Epithelial cell of proximal tubule (primary cell): ENCODE results near the gene DAPK2. TPM values are rescaled to one million over a fixed set of nuclear protein-coding genes. Genes with fewer than 3 reads are reported as not detected.
A peak's percentile ranks its signal among the peaks of the same experiment; 100 is the strongest.

Source experiments
- DNase-seq: peaks from one replicate; pipeline ENCODE4 v3.0.0-alpha.2; 2011; ENCODE audit warnings: low read depth
- H3K4me3 ChIP-seq: 2 replicates; pipeline ENCODE4 v1.5.1; 2011; ENCODE audit warnings: low read depth, mild to moderate bottlenecking, low read length
- total RNA-seq: library from RNA; depleted of rRNA; stranded (reverse); fragments of >200 nt; gene quantifications from 2 replicates; pipeline ENCODE4 v1.2.3, GENCODE V29; 2015
- TF ChIP-seq, protein P1 (sequence below): conservative IDR thresholded peaks from 2 replicates; pipeline ENCODE4 v1.5.1; 2012; ENCODE audit warnings: low read depth, mild to moderate bottlenecking, low read length

The DAPK2 gene
- total RNA-seq, 1 donor from 2014 or later: 7.3 TPM

DNA sequence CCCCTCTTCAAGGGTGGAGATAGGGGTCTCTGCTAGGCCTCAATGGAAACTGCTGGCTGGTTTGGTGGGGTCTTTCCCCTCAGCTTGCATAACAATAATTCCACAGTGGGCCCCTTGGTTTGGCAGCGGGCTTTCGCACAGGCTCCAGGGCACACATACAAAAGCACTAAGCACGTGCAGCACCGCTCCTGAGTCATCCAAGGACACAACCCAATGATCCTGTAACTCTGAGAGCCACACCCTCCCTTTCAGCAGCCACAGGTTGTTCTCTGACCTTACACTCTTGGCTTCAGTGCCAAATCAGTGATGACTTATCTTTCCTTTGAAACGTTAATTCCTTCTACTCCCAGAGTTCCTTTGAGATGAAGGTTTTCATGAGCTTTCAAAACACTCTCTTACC, 41.7 kb downstream of the DAPK2 start:
- DNase-seq: peak; percentile 91
- TF ChIP-seq, protein P1, sequence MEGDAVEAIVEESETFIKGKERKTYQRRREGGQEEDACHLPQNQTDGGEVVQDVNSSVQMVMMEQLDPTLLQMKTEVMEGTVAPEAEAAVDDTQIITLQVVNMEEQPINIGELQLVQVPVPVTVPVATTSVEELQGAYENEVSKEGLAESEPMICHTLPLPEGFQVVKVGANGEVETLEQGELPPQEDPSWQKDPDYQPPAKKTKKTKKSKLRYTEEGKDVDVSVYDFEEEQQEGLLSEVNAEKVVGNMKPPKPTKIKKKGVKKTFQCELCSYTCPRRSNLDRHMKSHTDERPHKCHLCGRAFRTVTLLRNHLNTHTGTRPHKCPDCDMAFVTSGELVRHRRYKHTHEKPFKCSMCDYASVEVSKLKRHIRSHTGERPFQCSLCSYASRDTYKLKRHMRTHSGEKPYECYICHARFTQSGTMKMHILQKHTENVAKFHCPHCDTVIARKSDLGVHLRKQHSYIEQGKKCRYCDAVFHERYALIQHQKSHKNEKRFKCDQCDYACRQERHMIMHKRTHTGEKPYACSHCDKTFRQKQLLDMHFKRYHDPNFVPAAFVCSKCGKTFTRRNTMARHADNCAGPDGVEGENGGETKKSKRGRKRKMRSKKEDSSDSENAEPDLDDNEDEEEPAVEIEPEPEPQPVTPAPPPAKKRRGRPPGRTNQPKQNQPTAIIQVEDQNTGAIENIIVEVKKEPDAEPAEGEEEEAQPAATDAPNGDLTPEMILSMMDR: no peak
- no peak overlapping the region for H3K4me3 ChIP-seq

DNA sequence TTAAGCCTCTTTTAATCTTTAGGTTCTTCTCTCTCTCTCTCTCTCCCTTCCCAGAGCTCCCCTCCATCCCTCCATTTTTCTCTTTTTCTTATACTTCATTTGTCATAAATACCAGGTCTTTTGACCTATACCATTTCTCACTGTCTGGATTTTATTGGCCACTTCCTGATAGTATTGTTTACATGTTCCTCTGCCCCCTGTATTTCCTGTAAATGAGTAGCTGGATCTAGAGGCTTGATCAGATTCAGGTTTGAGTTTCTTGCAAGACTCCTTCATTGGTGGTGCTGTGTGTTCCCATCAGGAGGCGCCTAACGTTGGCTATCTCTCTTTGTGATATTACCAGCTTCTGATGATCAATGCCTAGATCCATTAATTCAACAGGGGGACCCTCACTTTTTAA, 42.2 kb downstream of the DAPK2 start:
- TF ChIP-seq, protein P1: no peak
- no peak for DNase-seq
- H3K4me3 ChIP-seq: no peak overlapping the region

DNA sequence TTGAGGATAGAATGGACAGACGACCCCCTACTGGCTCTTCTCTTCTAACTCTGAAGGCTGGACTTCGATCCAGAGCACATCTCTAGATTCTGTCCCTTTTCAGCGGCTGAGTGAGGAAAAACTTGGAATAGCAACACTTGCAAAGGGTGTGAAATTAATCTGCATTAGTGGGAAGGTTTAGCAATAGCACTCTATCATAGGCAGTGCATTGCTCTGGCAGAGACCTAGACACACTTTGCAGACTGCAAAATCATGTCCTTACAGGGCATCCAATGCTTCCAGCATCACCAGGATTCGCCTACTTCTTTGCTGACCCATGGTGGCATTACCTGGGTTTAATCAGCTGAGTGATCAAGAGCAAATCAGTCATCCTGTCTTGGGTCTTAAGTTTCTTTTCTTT, 43.1 kb downstream of the DAPK2 start:
- no peak overlapping the region for H3K4me3 ChIP-seq
- TF ChIP-seq, protein P1: no peak
- no peak for DNase-seq

DNA sequence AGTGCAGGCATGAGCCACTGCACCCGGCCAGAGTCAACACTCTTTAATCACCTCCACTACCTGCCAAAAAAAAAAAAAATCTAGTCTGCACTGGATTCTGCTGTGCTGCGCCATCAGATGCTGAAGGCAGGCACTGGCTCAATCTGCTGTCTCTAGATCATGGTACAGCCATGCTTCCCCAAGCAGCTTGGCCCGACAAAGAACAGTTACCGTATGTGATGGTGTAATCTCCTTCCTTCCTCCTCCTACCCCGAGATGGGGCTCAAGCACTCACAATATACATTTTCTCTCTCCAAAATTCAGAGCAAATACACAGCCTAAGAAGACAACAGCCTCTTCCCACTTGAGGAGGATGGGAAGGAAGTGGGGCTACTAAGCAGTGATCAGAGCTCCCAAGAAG, 45.1 kb downstream of the DAPK2 start:
- TF ChIP-seq, protein P1: no peak
- no peak overlapping the region for H3K4me3 ChIP-seq
- no peak for DNase-seq

DNA sequence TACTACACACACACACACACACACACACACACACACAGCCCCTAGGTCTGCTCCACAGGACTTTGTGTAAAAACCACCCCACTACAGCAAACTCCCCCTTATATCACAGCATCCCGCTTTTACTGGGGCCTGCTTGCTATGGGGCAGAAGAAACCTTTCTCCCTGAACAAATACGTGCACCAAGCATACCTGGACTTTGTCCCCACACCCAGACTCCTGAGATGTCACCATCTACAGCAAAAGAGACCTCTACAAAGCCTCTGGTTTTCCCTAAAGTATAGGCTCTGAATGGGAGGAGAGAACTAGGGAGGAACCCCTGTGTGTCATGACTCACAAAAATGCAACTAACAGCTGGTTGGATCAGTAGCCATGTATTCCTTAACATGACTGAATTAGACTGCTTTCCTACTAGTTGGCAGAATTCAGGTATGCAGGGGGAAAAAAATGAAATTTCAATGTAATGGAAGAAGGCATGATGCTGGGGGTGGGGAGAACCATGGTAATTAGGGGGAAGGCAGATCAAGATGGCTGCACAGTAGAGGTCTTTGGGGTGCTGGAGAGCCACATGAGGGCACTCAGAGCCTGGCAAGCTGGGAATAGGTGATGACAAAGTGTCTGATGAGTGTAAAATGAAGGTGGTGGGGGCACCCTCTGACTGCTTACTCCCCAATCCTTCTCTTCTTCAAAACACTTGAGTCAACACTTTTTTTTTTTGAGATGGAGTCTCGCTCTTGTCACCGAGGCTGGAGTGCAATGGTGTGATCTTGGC, 45.9 kb downstream of the DAPK2 start:
- no peak for DNase-seq
- TF ChIP-seq, protein P1: no peak
- H3K4me3 ChIP-seq: no peak overlapping the region

DNA sequence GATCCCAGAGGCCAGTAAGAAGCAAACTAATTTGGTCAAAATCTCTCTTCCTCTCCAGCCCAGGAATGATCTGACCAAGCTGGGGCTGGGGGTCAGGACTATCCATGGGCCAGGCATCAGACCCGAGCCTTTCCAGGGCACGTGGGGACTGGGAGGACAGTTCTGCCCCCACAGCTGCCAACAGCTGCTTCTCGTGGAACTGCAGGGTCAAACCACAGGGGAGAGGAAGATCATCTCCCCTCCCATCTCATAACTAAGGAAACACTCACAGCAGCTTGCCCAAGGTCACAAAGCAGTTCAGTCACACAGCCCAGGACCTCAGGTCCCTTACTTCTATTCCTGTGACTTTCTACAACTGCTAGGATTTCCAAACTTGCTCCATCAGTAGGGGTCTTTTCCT, 47.1 kb downstream of the DAPK2 start:
- H3K4me3 ChIP-seq: no peak overlapping the region
- no peak for DNase-seq
- TF ChIP-seq, protein P1: no peak

DNA sequence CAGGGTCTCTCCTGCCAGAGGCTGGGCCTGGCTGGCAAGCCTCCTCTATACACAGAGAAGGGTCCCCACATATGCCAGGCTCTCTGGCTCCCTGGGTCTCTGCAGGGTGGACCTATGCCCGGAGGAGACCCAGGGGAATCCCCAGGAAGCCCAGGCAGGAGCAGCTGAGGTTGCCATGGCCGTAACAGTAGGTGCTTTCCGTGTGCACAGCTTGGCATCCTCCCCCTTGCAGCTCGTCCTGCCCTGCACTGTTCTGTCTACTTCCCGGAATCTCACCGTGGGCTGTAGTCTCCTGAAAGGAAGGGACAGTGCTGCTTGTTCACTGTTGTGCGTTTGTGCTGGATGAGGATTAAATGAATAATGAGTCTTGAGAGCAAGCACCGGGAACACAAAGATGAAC, 47.8 kb downstream of the DAPK2 start:
- no peak for DNase-seq
- TF ChIP-seq, protein P1: no peak

More for the DNA sequence above, 47.8 kb downstream of the DAPK2 start:
- H3K4me3 ChIP-seq: no peak overlapping the region
